Smooth muscle cell (in vitro differentiated cells): Measurements from ENCODE around the gene NFIX. TPM values are rescaled to one million over a fixed set of nuclear protein-coding genes. Genes with fewer than 3 reads are reported as not detected.

Source experiments
- DNase-seq: peaks from one replicate; lab custom pipeline; 2025; ENCODE audit not compliant: unreplicated experiment; lab: John Stamatoyannopoulos, UW
- H2AFZ ChIP-seq: fragments of 200-600 bp; sonication (generic); 2 replicates; pipeline ENCODE4 v1.6.0; 2016; ENCODE audit warnings: antibody characterized with exemption, low read depth, mild to moderate bottlenecking
- H3F3A ChIP-seq: fragments of 200-600 bp; sonication (generic); 2 replicates; pipeline ENCODE4 v1.6.0; 2017; ENCODE audit warnings: antibody characterized with exemption, low read depth
- H3K27ac ChIP-seq: fragments of 200-600 bp; sonication (generic); 2 replicates; pipeline ENCODE4 v1.5.1; 2016; ENCODE audit warnings: low read depth, mild to moderate bottlenecking
- H3K27me3 ChIP-seq: fragments of 200-600 bp; sonication (generic); 2 replicates; pipeline ENCODE4 v1.6.1; 2016; ENCODE audit warnings: low read depth, mild to moderate bottlenecking
- H3K36me3 ChIP-seq: fragments of 200-600 bp; sonication (generic); 2 replicates; pipeline ENCODE4 v1.5.1; 2016; ENCODE audit warnings: low read depth
- H3K4me1 ChIP-seq: fragments of 200-600 bp; sonication (generic); 2 replicates; pipeline ENCODE4 v1.5.1; 2016; ENCODE audit warnings: low read depth
- H3K4me2 ChIP-seq: fragments of 200-600 bp; sonication (generic); 2 replicates; pipeline ENCODE4 v1.6.0; 2016; ENCODE audit warnings: mild to moderate bottlenecking
- H3K4me3 ChIP-seq: fragments of 200-600 bp; sonication (generic); 2 replicates; pipeline ENCODE4 v1.5.1; 2016; ENCODE audit warnings: mild to moderate bottlenecking
- H3K79me2 ChIP-seq: fragments of 200-600 bp; sonication (generic); 2 replicates; pipeline ENCODE4 v1.6.0; 2016; ENCODE audit warnings: low read depth, mild to moderate bottlenecking
- H3K9ac ChIP-seq: fragments of 200-600 bp; sonication (generic); 2 replicates; pipeline ENCODE4 v1.6.0; 2016; ENCODE audit warnings: low read depth
- H3K9me3 ChIP-seq: fragments of 200-600 bp; sonication (generic); replicated peaks from 2 replicates; pipeline ENCODE4 v1.5.1; 2016; ENCODE audit warnings: low read depth
- H4K20me1 ChIP-seq: fragments of 200-600 bp; sonication (generic); 2 replicates; pipeline ENCODE4 v1.6.0; 2016; ENCODE audit warnings: low read depth
- WGBS: methylation state at CpG from one replicate; pipeline ENCODE4 v1.1.7; 2016; ENCODE audit warnings: low lambda C conversion rate; 5-methylcytosine and 5-hydroxymethylcytosine counted together
- polyA plus RNA-seq: library from polyadenylated mRNA; unstranded; fragments of >200 nt; fragmentation: Nextera tagmentation; extraction: Ambion mirVana; gene quantifications from 2 replicates; pipeline ENCODE4 v1.2.1, GENCODE V29; 2016
- total RNA-seq: library from RNA; depleted of rRNA; stranded (reverse); fragments of >200 nt; gene quantifications from 2 replicates; pipeline ENCODE4 v1.2.3, GENCODE V29; 2014
- TF ChIP-seq, protein P1 (sequence below): fragments of 200-600 bp; sonication (generic); IDR thresholded peaks from 2 replicates; pipeline ENCODE4 v1.5.1; 2017; ENCODE audit warnings: borderline replicate concordance, mild to moderate bottlenecking, antibody characterized with exemption; ENCODE audit not compliant: insufficient read depth, poor library complexity, severe bottlenecking

The NFIX gene
- total and polyA plus RNA-seq, 2 experiments from 2014 or later, result 1.9 to 2.3 TPM

DNA sequence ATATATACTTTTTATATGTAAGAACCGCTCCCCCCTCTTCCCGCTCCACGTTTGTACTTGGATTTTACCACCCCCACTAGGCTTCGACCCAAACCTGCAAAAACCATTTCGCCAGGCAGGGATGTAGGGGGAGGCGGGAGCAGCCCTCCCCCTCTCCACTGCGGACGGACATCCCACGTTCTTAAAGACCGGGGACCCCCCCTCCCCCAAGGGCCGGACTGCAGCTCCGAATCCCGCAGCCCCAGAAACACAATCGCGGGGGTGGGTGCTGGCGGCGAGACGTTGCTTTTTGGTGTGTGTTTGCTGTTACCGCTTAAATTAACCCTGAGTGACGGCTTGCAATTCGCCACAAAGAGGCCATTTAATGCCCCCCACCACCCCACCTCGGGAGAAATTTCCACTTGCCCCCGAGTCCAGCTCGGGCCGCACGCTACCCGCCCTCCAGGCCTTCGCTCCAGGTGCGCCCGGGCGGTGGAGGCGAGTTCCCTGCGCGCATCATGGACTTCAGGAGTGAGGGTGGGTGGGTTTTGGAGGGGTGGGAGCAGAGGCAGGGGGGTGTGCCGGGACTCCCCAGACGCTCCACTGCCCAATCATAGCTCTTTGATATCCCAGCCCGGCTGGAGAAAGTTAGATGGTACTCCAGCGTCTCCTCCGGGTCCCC is 15.8 kb downstream of the NFIX start:
- Histone ChIP-seq H3K79me2 (no peaks in the 10 kb centered on the region), H3K27ac (no peak overlapping the region), H3K27me3 (peaks cover 100% of the 10 kb centered on the region), H2AFZ (no peak overlapping the region), H3K4me3 (no peak overlapping the region), H3K4me2 (no peak overlapping the region), H3K36me3 (no peaks in the 10 kb centered on the region), H3K9ac (no peak overlapping the region), H4K20me1 (peaks cover 97% of the 10 kb centered on the region), H3K4me1 (peaks cover 16% of the 10 kb centered on the region), H3F3A (no peaks in the 10 kb centered on the region), H3K9me3 (no peaks in the 10 kb centered on the region)
- no peak for DNase-seq
- TF ChIP-seq, protein P1, sequence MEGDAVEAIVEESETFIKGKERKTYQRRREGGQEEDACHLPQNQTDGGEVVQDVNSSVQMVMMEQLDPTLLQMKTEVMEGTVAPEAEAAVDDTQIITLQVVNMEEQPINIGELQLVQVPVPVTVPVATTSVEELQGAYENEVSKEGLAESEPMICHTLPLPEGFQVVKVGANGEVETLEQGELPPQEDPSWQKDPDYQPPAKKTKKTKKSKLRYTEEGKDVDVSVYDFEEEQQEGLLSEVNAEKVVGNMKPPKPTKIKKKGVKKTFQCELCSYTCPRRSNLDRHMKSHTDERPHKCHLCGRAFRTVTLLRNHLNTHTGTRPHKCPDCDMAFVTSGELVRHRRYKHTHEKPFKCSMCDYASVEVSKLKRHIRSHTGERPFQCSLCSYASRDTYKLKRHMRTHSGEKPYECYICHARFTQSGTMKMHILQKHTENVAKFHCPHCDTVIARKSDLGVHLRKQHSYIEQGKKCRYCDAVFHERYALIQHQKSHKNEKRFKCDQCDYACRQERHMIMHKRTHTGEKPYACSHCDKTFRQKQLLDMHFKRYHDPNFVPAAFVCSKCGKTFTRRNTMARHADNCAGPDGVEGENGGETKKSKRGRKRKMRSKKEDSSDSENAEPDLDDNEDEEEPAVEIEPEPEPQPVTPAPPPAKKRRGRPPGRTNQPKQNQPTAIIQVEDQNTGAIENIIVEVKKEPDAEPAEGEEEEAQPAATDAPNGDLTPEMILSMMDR, result no peak
- WGBS, result 9% methylated on average over 33 of the region's 39 CpGs

DNA sequence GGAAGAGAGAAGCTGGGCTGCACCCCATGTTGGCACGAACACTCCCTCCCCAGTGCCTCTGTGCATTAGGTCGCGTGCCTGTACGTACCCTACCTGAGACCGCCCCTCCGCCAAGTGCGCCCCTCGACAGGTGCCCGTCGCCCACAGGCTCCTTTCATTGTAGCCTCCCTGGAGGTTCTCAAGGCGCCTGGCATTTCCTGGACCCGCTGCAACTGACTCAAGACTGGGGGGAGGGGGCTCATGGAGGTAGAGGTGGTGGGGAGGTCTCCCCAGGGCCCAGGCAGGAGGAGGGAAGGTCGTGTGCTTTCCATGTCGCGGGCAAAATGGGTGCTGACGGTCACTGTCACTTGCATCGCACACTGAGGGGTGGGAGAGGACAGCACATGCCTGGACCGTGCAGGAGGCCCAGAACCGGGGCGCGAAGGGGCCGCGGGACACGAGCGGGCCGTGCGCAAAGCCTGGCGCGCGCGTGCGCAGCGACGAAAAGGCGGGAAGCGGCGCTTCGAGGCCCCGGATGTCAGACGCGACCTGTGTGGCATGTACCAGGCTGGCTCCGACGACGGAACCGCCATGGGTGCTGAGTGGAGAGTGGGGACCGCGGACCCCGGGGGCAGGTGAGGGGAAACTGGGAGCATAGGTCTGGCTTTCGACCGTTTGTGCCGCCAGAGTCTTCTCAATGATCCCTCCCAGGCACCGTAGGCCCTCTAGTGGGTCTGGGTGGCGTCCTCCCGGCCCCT is 16.5 kb downstream of the NFIX start:
- WGBS, result 6% methylated on average over 49 of the region's 54 CpGs
- no peak overlapping the region for H3K27ac ChIP-seq
- TF ChIP-seq, protein P1, result no peak
- H3K27me3 ChIP-seq, result peaks cover 100% of the 10 kb centered on the region
- no peak for DNase-seq
- H3K4me3 ChIP-seq, result no peak overlapping the region
- peaks cover 99% of the 10 kb centered on the region for H4K20me1 ChIP-seq
- peak overlapping the region; percentile 26 for H3K4me2 ChIP-seq
- H3F3A ChIP-seq, result no peaks in the 10 kb centered on the region
- peaks cover 21% of the 10 kb centered on the region for H3K4me1 ChIP-seq
- no peaks in the 10 kb centered on the region for H3K79me2 ChIP-seq
- H2AFZ ChIP-seq, result no peak overlapping the region
- H3K9ac ChIP-seq, result no peak overlapping the region
- H3K36me3 ChIP-seq, result no peaks in the 10 kb centered on the region
- no peaks in the 10 kb centered on the region for H3K9me3 ChIP-seq

DNA sequence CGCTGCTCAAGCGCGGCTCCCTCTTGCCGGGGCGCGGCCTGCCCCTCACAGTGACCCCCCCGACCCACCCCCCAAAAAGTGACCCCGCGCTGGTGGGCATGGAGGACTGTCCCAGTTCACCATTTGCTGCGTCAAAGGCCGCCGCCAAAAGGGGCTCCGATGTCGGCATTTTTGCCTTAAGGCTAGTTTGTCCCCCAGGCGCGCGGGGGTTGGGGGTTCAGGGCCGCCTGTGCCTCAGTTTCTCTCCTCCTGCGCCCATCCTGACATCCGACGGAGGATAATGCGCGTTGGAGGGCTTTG is 17.1 kb downstream of the NFIX start:
- Histone ChIP-seq H2AFZ (no peak overlapping the region), H3K4me1 (peaks cover 25% of the 10 kb centered on the region), H3K79me2 (no peaks in the 10 kb centered on the region), H3K9ac (no peak overlapping the region), H3K36me3 (no peaks in the 10 kb centered on the region), H3K27me3 (peaks cover 100% of the 10 kb centered on the region), H3F3A (no peaks in the 10 kb centered on the region), H3K4me2 (peak overlapping the region; percentile 84), H3K9me3 (no peaks in the 10 kb centered on the region), H3K4me3 (peak overlapping the region; percentile 40), H3K27ac (no peak overlapping the region), H4K20me1 (peaks cover 99% of the 10 kb centered on the region)
- TF ChIP-seq, protein P1, result no peak
- WGBS, result 9% methylated on average over 18 of the region's 23 CpGs
- DNase-seq, result no peak
